CD4-positive, alpha-beta memory T cell (primary cell): ENCODE data around the gene ATRAID. TPM values are rescaled to one million over a fixed set of nuclear protein-coding genes. Genes with fewer than 3 reads are reported as not detected.

Experiments
- CTCF ChIA-PET: fragments of 350-600 bp; sonication (Branson Sonifier 250); formaldehyde crosslinking; loops from one replicate; lab custom pipeline; 2021; ENCODE audit warnings: inconsistent platforms; ENCODE audit not compliant: partially characterized antibody; lab: Charles Lee
- POLR2A ChIA-PET: fragments of 350-600 bp; sonication (Branson Sonifier 250); formaldehyde crosslinking; loops from one replicate; lab custom pipeline; 2021; ENCODE audit not compliant: partially characterized antibody; lab: Charles Lee
- DNase-seq, 5 donors: peaks; one replicate each; pipeline versions ENCODE4 v3.0.0 to v3.0.0-alpha.2; 2020 to 2022; ENCODE audit warnings: mixed read lengths in 1 of 5
- H3K27ac ChIP-seq: one replicate; pipeline ENCODE4 v1.7.0; 2013; ENCODE audit warnings: low read depth, low read length
- H3K27me3 ChIP-seq: 2 replicates; pipeline ENCODE4 v1.7.0; 2013; ENCODE audit warnings: mild to moderate bottlenecking, low read length, moderate library complexity; ENCODE audit not compliant: insufficient read depth
- H3K36me3 ChIP-seq: 2 replicates; pipeline ENCODE4 v1.7.0; 2013; ENCODE audit warnings: mild to moderate bottlenecking, low read length, moderate library complexity; ENCODE audit not compliant: insufficient read depth
- H3K4me1 ChIP-seq: 2 replicates; pipeline ENCODE4 v1.7.0; 2013; ENCODE audit warnings: mild to moderate bottlenecking, low read length, moderate library complexity; ENCODE audit not compliant: insufficient read depth
- H3K4me3 ChIP-seq, 2 donors: one replicate each; pipeline ENCODE4 v1.7.0; 2013; ENCODE audit warnings: low read length in 2 of 2, mild to moderate bottlenecking in 1 of 2
- H3K9me3 ChIP-seq, 2 donors: one replicate each; pipeline ENCODE4 v1.7.0; 2013; ENCODE audit warnings: low read length in 2 of 2, control low read depth in 1 of 2; ENCODE audit not compliant: control insufficient read depth in 1 of 2
- H3K27ac Mint-ChIP-seq, 7 donors: one replicate each; pipeline ENCODE4 v1.8.0; 2020 to 2021; ENCODE audit warnings: mixed read lengths in 7 of 7, mild to moderate bottlenecking in 6 of 7, inconsistent platforms in 3 of 7, moderate library complexity in 3 of 7
- H3K27me3 Mint-ChIP-seq, 2 donors: one replicate each; pipeline ENCODE4 v1.8.0; 2020 to 2021; ENCODE audit warnings: mixed read lengths in 2 of 2
- H3K36me3 Mint-ChIP-seq, 2 donors: one replicate each; pipeline ENCODE4 v1.8.0; 2020 to 2021; ENCODE audit warnings: mixed read lengths in 2 of 2, inconsistent platforms in 1 of 2, mild to moderate bottlenecking in 1 of 2
- H3K4me1 Mint-ChIP-seq, 4 donors: one replicate each; pipeline ENCODE4 v1.8.0; 2020 to 2021; ENCODE audit warnings: mixed read lengths in 4 of 4, mild to moderate bottlenecking in 1 of 4
- H3K4me3 Mint-ChIP-seq, 8 donors: one replicate each; pipeline ENCODE4 v1.8.0; 2020 to 2021; ENCODE audit warnings: mixed read lengths in 8 of 8, mild to moderate bottlenecking in 7 of 8, moderate library complexity in 6 of 8, inconsistent platforms in 3 of 8
- H3K9me3 Mint-ChIP-seq, 8 donors: one replicate each; pipeline ENCODE4 v1.8.0; 2020 to 2021; ENCODE audit warnings: mixed read lengths in 8 of 8, mild to moderate bottlenecking in 5 of 8, inconsistent platforms in 3 of 8, moderate library complexity in 1 of 8
- intact Hi-C: fragments of 100-400 bp; cut with micrococcal nuclease; formaldehyde crosslinking; loops from one replicate; pipeline ENCODE4 v1.15.1; 2023
- polyA plus RNA-seq, 2 donors: library from polyadenylated mRNA; unstranded; fragments of 300-500 nt; fragmentation: Illumina TruSeq; gene quantifications; one replicate each; pipeline ENCODE4 v1.2.3, GENCODE V29; 2021
- total RNA-seq, 2 experiments: library from RNA; stranded (reverse); gene quantifications; one replicate each; pipeline ENCODE4 v1.2.3, GENCODE V29; 2021

Gene ATRAID
- total and polyA plus RNA-seq, 4 experiments from 2014 or later = 103 to 443 (median 194) TPM

GRCh38 chr2:27204566-27204965, 7.3 kb upstream of the ATRAID start:
- peaks cover 45 to 84% of the 10 kb centered on the region in 2 donors for H3K36me3 Mint-ChIP-seq
- CTCF ChIA-PET = no interaction called here

GRCh38 chr2:27205206-27205605, 6.6 kb upstream of the ATRAID start:
- H3K4me1 Mint-ChIP-seq = peaks cover 15 to 24% (median 20%) of the 10 kb centered on the region in 4 donors
- intact Hi-C loops = no loop called here
- Histone ChIP-seq H3K4me3 (no peak overlapping the region), H3K4me1 (peaks cover 8% of the 10 kb centered on the region), H3K27me3 (no peaks in the 10 kb centered on the region), H3K27ac (no peak overlapping the region), H3K9me3 (no peaks in the 10 kb centered on the region), H3K36me3 (peaks cover 58% of the 10 kb centered on the region)
- H3K36me3 Mint-ChIP-seq = peaks cover 39 to 84% of the 10 kb centered on the region in 2 donors
- CTCF ChIA-PET = no interaction called here
- H3K9me3 Mint-ChIP-seq = no peaks in the 10 kb centered on the region
- POLR2A ChIA-PET = no interaction called here
- no peak overlapping the region for H3K4me3 Mint-ChIP-seq
- DNase-seq = no peak
- no peaks in the 10 kb centered on the region for H3K27me3 Mint-ChIP-seq
- H3K27ac Mint-ChIP-seq = peak overlapping the region in 3 of 7 donors; percentile 0 to 46 (median 16)

More at GRCh38 chr2:27204566-27204965, 7.3 kb upstream of the ATRAID start:
- no peaks in the 10 kb centered on the region for H3K27me3 Mint-ChIP-seq
- intact Hi-C loops = no loop called here
- no peak overlapping the region for H3K27ac ChIP-seq
- H3K9me3 ChIP-seq = no peaks in the 10 kb centered on the region
- peak overlapping the region; percentile 13 to 81 (median 58) for H3K27ac Mint-ChIP-seq
- H3K4me1 ChIP-seq = peaks cover 8% of the 10 kb centered on the region
- peak overlapping the region in 4 of 8 donors; percentile 7 to 36 (median 22) for H3K4me3 Mint-ChIP-seq
- no peak overlapping the region for H3K4me3 ChIP-seq
- peaks cover 10 to 18% (median 14%) of the 10 kb centered on the region in 4 donors for H3K4me1 Mint-ChIP-seq
- POLR2A ChIA-PET = no interaction called here
- DNase-seq = no peak
- H3K27me3 ChIP-seq = no peaks in the 10 kb centered on the region
- H3K9me3 Mint-ChIP-seq = no peaks in the 10 kb centered on the region
- peaks cover 58% of the 10 kb centered on the region for H3K36me3 ChIP-seq

- Mint-ChIP-seq H3K4me1 (peaks cover 18 to 27% (median 24%) of the 10 kb centered on the region in 4 donors), H3K27me3 (no peaks in the 10 kb centered on the region), H3K36me3 (peaks cover 36 to 79% of the 10 kb centered on the region in 2 donors), H3K27ac (no peak overlapping the region), H3K4me3 (no peak overlapping the region), H3K9me3 (no peaks in the 10 kb centered on the region)
- no peak overlapping the region for H3K4me3 ChIP-seq
- ChIA-PET POLR2A (interaction anchor here (0.9 kb wide), 1 partner anchor 28 kb away, joined by 3 read pairs; no protein-coding TSS in a partner anchor), CTCF (no interaction called here)
- intact Hi-C loops = no loop called here
- peaks cover 13% of the 10 kb centered on the region for H3K4me1 ChIP-seq
- no peak for DNase-seq
- H3K27me3 ChIP-seq = no peaks in the 10 kb centered on the region
- peaks cover 57% of the 10 kb centered on the region for H3K36me3 ChIP-seq
- H3K27ac ChIP-seq = no peak overlapping the region
- H3K9me3 ChIP-seq = no peaks in the 10 kb centered on the region
These were observed 5.5 kb upstream of the ATRAID start for GRCh38 chr2:27206346-27206745.

- no peak overlapping the region for H3K27ac ChIP-seq
- Mint-ChIP-seq H3K36me3 (peaks cover 17 to 67% of the 10 kb centered on the region in 2 donors), H3K27me3 (no peaks in the 10 kb centered on the region), H3K4me3 (peak overlapping the region in 1 of 8 donors; percentile 23), H3K9me3 (no peaks in the 10 kb centered on the region), H3K27ac (no peak overlapping the region), H3K4me1 (peaks cover 25 to 42% (median 34%) of the 10 kb centered on the region in 4 donors)
- peaks cover 41% of the 10 kb centered on the region for H3K36me3 ChIP-seq
- intact Hi-C loops = no loop called here
- peaks cover 25% of the 10 kb centered on the region for H3K4me1 ChIP-seq
- no peak for DNase-seq
- H3K27me3 ChIP-seq = no peaks in the 10 kb centered on the region
- CTCF ChIA-PET = interaction anchor here (1.3 kb wide), 1 partner anchor 39 kb away, joined by 3 read pairs; no protein-coding TSS in a partner anchor
- no peaks in the 10 kb centered on the region for H3K9me3 ChIP-seq
- POLR2A ChIA-PET = no interaction called here
- H3K4me3 ChIP-seq = no peak overlapping the region
These were observed 3.3 kb upstream of the ATRAID start for GRCh38 chr2:27208486-27209050.

- no peak overlapping the region for H3K27ac ChIP-seq
- no peaks in the 10 kb centered on the region for H3K9me3 ChIP-seq
- H3K27me3 ChIP-seq = no peaks in the 10 kb centered on the region
- peak overlapping the region; percentile 25 to 77 (median 54) for H3K4me3 Mint-ChIP-seq
- H3K36me3 Mint-ChIP-seq = peaks cover 16 to 55% of the 10 kb centered on the region in 2 donors
- intact Hi-C loops = loop anchor here (5.0 to 10.0 kb wide), 3 partner anchors 195 to 1845 kb away; partner anchors contain the start of genes NRBP1 and PPM1G
- peak overlapping the region in 5 of 7 donors; percentile 23 to 76 (median 53) for H3K27ac Mint-ChIP-seq
- no peaks in the 10 kb centered on the region for H3K27me3 Mint-ChIP-seq
- ChIA-PET POLR2A (interaction anchor here (0.7 to 2.6 kb wide), 2 partner anchors 158 to 172 kb away, joined by 3 to 12 read pairs; partner anchors contain the start of gene AGBL5), CTCF (interaction anchor here (1.3 kb wide), 1 partner anchor 40 kb away, joined by 3 read pairs; no protein-coding TSS in a partner anchor)
- peaks cover 31% of the 10 kb centered on the region for H3K36me3 ChIP-seq
- H3K4me1 Mint-ChIP-seq = peaks cover 23 to 39% (median 31%) of the 10 kb centered on the region in 4 donors
- DNase-seq = no peak
- H3K9me3 Mint-ChIP-seq = no peaks in the 10 kb centered on the region
- H3K4me1 ChIP-seq = peaks cover 22% of the 10 kb centered on the region
- H3K4me3 ChIP-seq = no peak overlapping the region
These were observed 2.0 kb upstream of the ATRAID start for GRCh38 chr2:27209621-27210401.

GRCh38 chr2:27211241-27211942, 449 bp upstream of the ATRAID start:
- Mint-ChIP-seq H3K36me3 (peaks cover 11 to 53% of the 10 kb centered on the region in 2 donors), H3K27ac (peak overlapping the region; percentile 91 to 97 (median 96)), H3K27me3 (no peaks in the 10 kb centered on the region), H3K4me3 (peak overlapping the region; percentile 92 to 100 (median 94)), H3K9me3 (peaks cover 0 to 2% (median 0%) of the 10 kb centered on the region in 8 donors), H3K4me1 (peaks cover 17 to 30% (median 25%) of the 10 kb centered on the region in 4 donors)
- Histone ChIP-seq H3K4me3 (peak overlapping the region; percentile 30 to 94), H3K9me3 (no peaks in the 10 kb centered on the region), H3K36me3 (peaks cover 24% of the 10 kb centered on the region), H3K27ac (peak overlapping the region; percentile 99), H3K4me1 (peaks cover 17% of the 10 kb centered on the region), H3K27me3 (no peaks in the 10 kb centered on the region)
- CTCF ChIA-PET = interaction anchor here (0.8 kb wide), 1 partner anchor 20 kb away, joined by 4 read pairs; no protein-coding TSS in a partner anchor
- no peak for DNase-seq
- POLR2A ChIA-PET = interaction anchor here (0.6 to 2.7 kb wide), 15 partner anchors 9 to 452 kb away, joined by 3 to 14 read pairs (median 4); partner anchors contain the start of genes AGBL5, KHK, OST4 and PREB
- intact Hi-C loops = loop anchor here (5.0 to 10.0 kb wide), 3 partner anchors 193 to 1847 kb away; partner anchors contain the start of genes NRBP1 and PPM1G
